Endothelial cell of umbilical vein (primary cell): Measurements from ENCODE around the gene BRPF1. TPM values are rescaled to one million over a fixed set of nuclear protein-coding genes. Genes with fewer than 3 reads are reported as not detected.

Source experiments
- BruUV-seq: library from RNA; stranded (reverse); fragments of 400-500 nt; replicated peaks from 2 replicates; lab custom pipeline; 2021; lab: Mats Ljungman, UMichigan
- CTCF ChIA-PET: fragments of 300-600, 350-600 bp; sonication (Branson Sonifier 250); formaldehyde crosslinking; loops from one replicate; lab custom pipeline; 2021; ENCODE audit warnings: antibody characterized with exemption, inconsistent platforms; lab: Charles Lee
- POLR2A ChIA-PET: fragments of 300-600, 350-600 bp; sonication (Branson Sonifier 250); formaldehyde crosslinking; loops from one replicate; lab custom pipeline; 2021; ENCODE audit warnings: antibody characterized with exemption, inconsistent platforms; lab: Charles Lee
- DNase-seq: peaks from one replicate; pipeline ENCODE4 v3.0.0-alpha.2; 2011; ENCODE audit warnings: low read depth, low spot score
- FAIRE-seq: peaks from 2 replicates; lab custom pipeline; 2011; peaks lifted over from hg19 to GRCh38; lab: Jason Lieb, UNC
- H2AFZ ChIP-seq: 2 replicates; pipeline ENCODE4 v1.6.0; 2012; ENCODE audit warnings: low read depth, low read length, control low read depth, inconsistent platforms
- H3K27ac ChIP-seq: 2 replicates; pipeline ENCODE4 v1.5.1; 2011; ENCODE audit warnings: low read depth, mild to moderate bottlenecking, control low read depth, low read length, moderate library complexity; ENCODE audit not compliant: insufficient read depth
- H3K27me3 ChIP-seq, 2 experiments: 2 replicates each; pipeline versions ENCODE4 v1.6.0 to v1.6.1; 2011; ENCODE audit warnings: low read length in 2 of 2, mixed read lengths in 1 of 2; ENCODE audit not compliant: control insufficient read depth in 2 of 2, insufficient read depth in 2 of 2
- H3K36me3 ChIP-seq, 2 experiments: 2 replicates in 1 of 2; 3 replicates in 1 of 2; pipeline ENCODE4 v1.5.1; 2011; ENCODE audit warnings: low read length in 2 of 2, mild to moderate bottlenecking in 1 of 2, moderate library complexity in 1 of 2; ENCODE audit not compliant: control insufficient read depth in 2 of 2, insufficient read depth in 2 of 2; ENCODE audit errors: extremely low read depth in 1 of 2
- H3K4me1 ChIP-seq: 3 replicates; pipeline ENCODE4 v1.5.1; 2011; ENCODE audit warnings: mild to moderate bottlenecking, low read length; ENCODE audit not compliant: control insufficient read depth, insufficient read depth; ENCODE audit errors: extremely low read depth
- H3K4me2 ChIP-seq: 2 replicates; pipeline ENCODE4 v1.6.1; 2011; ENCODE audit warnings: low read length, control low read depth, mixed read lengths; ENCODE audit not compliant: insufficient read depth
- H3K4me3 ChIP-seq, 3 experiments: fragments of 200-600 bp in 1 of 3; sonication (generic), shearing (Covaris generic) in 1 of 3; replicated peaks in 1 of 3; 2 replicates each; pipeline ENCODE4 v1.5.1; 2011 to 2016; ENCODE audit warnings: control low read depth in 3 of 3, low read length in 3 of 3, mild to moderate bottlenecking in 2 of 3, inconsistent platforms in 1 of 3, low read depth in 1 of 3, moderate library complexity in 1 of 3; ENCODE audit not compliant: insufficient read depth in 1 of 3
- H3K79me2 ChIP-seq: 2 replicates; pipeline ENCODE4 v1.6.0; 2012; ENCODE audit warnings: low read length, inconsistent platforms; ENCODE audit not compliant: control insufficient read depth, insufficient read depth
- H3K9ac ChIP-seq: replicated peaks from 2 replicates; pipeline ENCODE3; 2011; ENCODE audit warnings: low read length, control low read depth; ENCODE audit not compliant: insufficient read depth; ENCODE audit errors: extremely low read depth
- H3K9me1 ChIP-seq: replicated peaks from 3 replicates; pipeline ENCODE4 v1.6.0; 2011; ENCODE audit warnings: mild to moderate bottlenecking, low read length; ENCODE audit not compliant: control insufficient read depth, insufficient read depth; ENCODE audit errors: extremely low read depth
- H3K9me3 ChIP-seq: replicated peaks from 2 replicates; pipeline ENCODE4 v1.5.1; 2012; ENCODE audit warnings: low read length, inconsistent platforms; ENCODE audit not compliant: control insufficient read depth, insufficient read depth
- H4K20me1 ChIP-seq: replicated peaks from 2 replicates; pipeline ENCODE3; 2011; ENCODE audit warnings: mild to moderate bottlenecking, low read length; ENCODE audit not compliant: control insufficient read depth, insufficient read depth; ENCODE audit errors: extremely low read depth
- CTCF ChIP-seq, 2 donors: IDR thresholded peaks; 1 replicate in 1 of 2; 2 replicates in 1 of 2; pipeline ENCODE4 v1.5.1; 2011; ENCODE audit warnings: low read length in 2 of 2, mild to moderate bottlenecking in 2 of 2, moderate library complexity in 2 of 2, control low read depth in 1 of 2, inconsistent platforms in 1 of 2, low read depth in 1 of 2; ENCODE audit not compliant: insufficient read depth in 1 of 2; ENCODE audit errors: extremely low read depth in 1 of 2
- EZH2 ChIP-seq: IDR thresholded peaks from 2 replicates; pipeline ENCODE4 v1.6.1; 2012; ENCODE audit warnings: borderline replicate concordance, low read depth, mild to moderate bottlenecking, moderate library complexity, low read length, inconsistent platforms; ENCODE audit not compliant: severe bottlenecking
- FOS ChIP-seq: IDR thresholded peaks from 2 replicates; pipeline ENCODE4 v1.6.1; 2011; ENCODE audit warnings: mild to moderate bottlenecking, low read length, moderate library complexity, borderline replicate concordance; ENCODE audit not compliant: insufficient read depth
- GATA2 ChIP-seq: IDR thresholded peaks from 2 replicates; pipeline ENCODE4 v1.7.0; 2011; ENCODE audit warnings: low read depth, mild to moderate bottlenecking, moderate library complexity, mixed read lengths, low read length; ENCODE audit not compliant: insufficient read length, insufficient read depth
- JUN ChIP-seq: IDR thresholded peaks from 2 replicates; pipeline ENCODE4 v1.6.1; 2011; ENCODE audit warnings: borderline replicate concordance, low read depth; ENCODE audit not compliant: insufficient read length, insufficient read depth
- MAX ChIP-seq: IDR thresholded peaks from 2 replicates; pipeline ENCODE4 v1.6.1; 2011; ENCODE audit not compliant: insufficient read depth, insufficient read length
- MYC ChIP-seq: IDR thresholded peaks from one replicate; pipeline ENCODE4 v1.6.1; 2011; ENCODE audit warnings: mild to moderate bottlenecking, low read depth, low read length
- POLR2A ChIP-seq: IDR thresholded peaks from 2 replicates; pipeline ENCODE4 v1.6.1; 2012; ENCODE audit warnings: low read depth, mild to moderate bottlenecking, control low read depth, low read length
- POLR2AphosphoS5 ChIP-seq: IDR thresholded peaks from 2 replicates; pipeline ENCODE4 v1.6.1; 2012; ENCODE audit warnings: low read depth, mild to moderate bottlenecking, control low read depth, low read length, moderate library complexity; ENCODE audit not compliant: insufficient read depth
- dilution Hi-C: fragments of 300-500 bp; cut with MboI; formaldehyde crosslinking; loops from one replicate; pipeline ENCODE4 v1.15.0; 2019; ENCODE audit warnings: low sequenced_read_pairs; ENCODE audit not compliant: extremely low pct_ligation_motif_present
- intact Hi-C: fragments of 100-400 bp; cut with micrococcal nuclease; formaldehyde crosslinking; loops from one replicate; pipeline ENCODE4 v1.10.0; 2022
- polyA plus RNA-seq, 4 experiments: library from polyadenylated mRNA; depleted of rRNA in 3 of 4; stranded (reverse) in 3 of 4; unstranded in 1 of 4; fragments of >200 nt; gene quantifications; 2 replicates each; pipeline versions ENCODE4 v1.2.1 to v1.2.3, GENCODE V29; 2011 to 2012; ENCODE audit warnings: missing spikeins in 1 of 4
- total RNA-seq: library from RNA; stranded (reverse); gene quantifications from 2 replicates; pipeline ENCODE4 v1.2.3, GENCODE V29; 2021

BRPF1 gene
- total and polyA plus RNA-seq, 2 donors (not counting 3 experiments of a cell fraction or from before 2014, with no cell fraction given), result 12.5 to 26.2 TPM

GRCh38 chr3:9786209-9786739 lies 54.7 kb downstream of the BRPF1 start:
- H4K20me1 ChIP-seq, result no peaks in the 10 kb centered on the region
- CTCF ChIA-PET, result no interaction called here
- H3K9ac ChIP-seq, result no peak overlapping the region
- dilution Hi-C loops, result no loop called here
- no peaks in the 10 kb centered on the region for H3K9me1 ChIP-seq
- H3K36me3 ChIP-seq, result peaks cover 0 to 7% of the 10 kb centered on the region in 2 experiments
- DNase-seq (no peak), FAIRE-seq (no peak)
- intact Hi-C loops, result no loop called here
- no peak overlapping the region for H3K4me2 ChIP-seq
- no peak overlapping the region for H3K27ac ChIP-seq
- H3K79me2 ChIP-seq, result no peaks in the 10 kb centered on the region
- no TSS peak for BruUV-seq
- H3K27me3 ChIP-seq, result no peaks in the 10 kb centered on the region
- no peak for TF ChIP-seq JUN
- no peak for TF ChIP-seq FOS
- TF ChIP-seq CTCF (IDR thresholded peaks at IDR 0.05; ENCODE audit: extremely low read depth in 1 of 2, insufficient read depth in 1 of 2, low read depth in 1 of 2, low read length in 2 of 2), result no peak
- no peak for TF ChIP-seq EZH2
- no peak for TF ChIP-seq GATA2
- no peak for TF ChIP-seq MYC
- no peak for TF ChIP-seq POLR2A
- TF ChIP-seq POLR2AphosphoS5, result no peak
- TF ChIP-seq MAX, result no peak
- no peaks in the 10 kb centered on the region for H3K9me3 ChIP-seq
- H3K4me1 ChIP-seq, result no peaks in the 10 kb centered on the region
- POLR2A ChIA-PET, result no interaction called here
- H3K4me3 ChIP-seq, result no peak overlapping the region
- H2AFZ ChIP-seq, result no peak overlapping the region
